ENCODE results near the gene NPHP4.

DNA sequence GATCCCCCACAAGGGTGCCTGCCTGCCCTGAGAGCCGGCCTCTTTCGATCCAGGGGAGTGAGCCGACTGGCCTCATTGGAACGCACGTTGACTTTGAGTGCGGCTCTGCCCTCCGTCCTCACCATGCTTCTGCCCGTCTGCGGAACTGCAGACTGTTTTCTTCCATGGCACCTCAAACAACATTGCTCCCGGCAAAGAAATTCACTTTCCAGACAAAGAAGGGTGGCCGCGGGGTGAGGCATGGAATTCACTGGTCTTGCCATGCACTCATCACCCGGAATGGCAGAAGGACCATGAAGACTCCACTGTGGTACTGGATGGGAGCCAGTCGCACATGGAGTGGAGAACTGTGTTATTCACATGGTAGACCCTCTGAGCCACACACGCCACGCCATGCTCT lies 169.5 kb downstream of the NPHP4 start:
- TF ChIP-seq, protein P1, sequence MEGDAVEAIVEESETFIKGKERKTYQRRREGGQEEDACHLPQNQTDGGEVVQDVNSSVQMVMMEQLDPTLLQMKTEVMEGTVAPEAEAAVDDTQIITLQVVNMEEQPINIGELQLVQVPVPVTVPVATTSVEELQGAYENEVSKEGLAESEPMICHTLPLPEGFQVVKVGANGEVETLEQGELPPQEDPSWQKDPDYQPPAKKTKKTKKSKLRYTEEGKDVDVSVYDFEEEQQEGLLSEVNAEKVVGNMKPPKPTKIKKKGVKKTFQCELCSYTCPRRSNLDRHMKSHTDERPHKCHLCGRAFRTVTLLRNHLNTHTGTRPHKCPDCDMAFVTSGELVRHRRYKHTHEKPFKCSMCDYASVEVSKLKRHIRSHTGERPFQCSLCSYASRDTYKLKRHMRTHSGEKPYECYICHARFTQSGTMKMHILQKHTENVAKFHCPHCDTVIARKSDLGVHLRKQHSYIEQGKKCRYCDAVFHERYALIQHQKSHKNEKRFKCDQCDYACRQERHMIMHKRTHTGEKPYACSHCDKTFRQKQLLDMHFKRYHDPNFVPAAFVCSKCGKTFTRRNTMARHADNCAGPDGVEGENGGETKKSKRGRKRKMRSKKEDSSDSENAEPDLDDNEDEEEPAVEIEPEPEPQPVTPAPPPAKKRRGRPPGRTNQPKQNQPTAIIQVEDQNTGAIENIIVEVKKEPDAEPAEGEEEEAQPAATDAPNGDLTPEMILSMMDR (IDR thresholded peaks at IDR 0.05; ENCODE audit: low read length): no peak
- no peak for TF ChIP-seq EZH2 (IDR thresholded peaks at IDR 0.05; ENCODE audit: borderline replicate concordance, low read length)

Data from OCI-LY1 (cell line).